Cortex of kidney (tissue), 1 donor: ENCODE measurements around the gene TRAFD1.
"Not testable (repeated sequence)": the region's sequence is repeated elsewhere in the genome, so short reads cannot be mapped to it uniquely, and the experiment has no call there.

Source experiments
- DNase-seq: peaks from one replicate; lab custom pipeline; 2025; lab: John Stamatoyannopoulos, UW

The TRAFD1 gene

GRCh38 chr12:112158461-112159145, 33.2 kb downstream of the TRAFD1 start:
- not testable (repeated sequence) for DNase-seq

- no peak for DNase-seq
Observed at GRCh38 chr12:112159146-112159541, 33.8 kb downstream of the TRAFD1 start.

- DNase-seq, result no peak
Observed at GRCh38 chr12:112160611-112161010, 35.3 kb downstream of the TRAFD1 start.

- no peak for DNase-seq
Observed at GRCh38 chr12:112161711-112162110, 36.4 kb downstream of the TRAFD1 start.

- no peak for DNase-seq
Observed at GRCh38 chr12:112162241-112162790, 37.0 kb downstream of the TRAFD1 start.

GRCh38 chr12:112163056-112163455, 37.7 kb downstream of the TRAFD1 start:
- no peak for DNase-seq

GRCh38 chr12:112163471-112163991, 38.2 kb downstream of the TRAFD1 start:
- DNase-seq, result no peak

- DNase-seq, result no peak
Observed at GRCh38 chr12:112164011-112164660, 38.8 kb downstream of the TRAFD1 start.

- DNase-seq, result no peak
Observed at GRCh38 chr12:112165624-112166023, 40.3 kb downstream of the TRAFD1 start.

GRCh38 chr12:112166051-112167015, 41.0 kb downstream of the TRAFD1 start:
- DNase-seq, result no peak

GRCh38 chr12:112167031-112167461, 41.7 kb downstream of the TRAFD1 start:
- DNase-seq, result no peak

- DNase-seq, result no peak
Observed at GRCh38 chr12:112167718-112168525, 42.6 kb downstream of the TRAFD1 start.

GRCh38 chr12:112168561-112168971, 43.2 kb downstream of the TRAFD1 start:
- no peak for DNase-seq

GRCh38 chr12:112169161-112169872, 44.0 kb downstream of the TRAFD1 start:
- DNase-seq, result no peak

- DNase-seq, result no peak
Observed at GRCh38 chr12:112169966-112170365, 44.6 kb downstream of the TRAFD1 start.

GRCh38 chr12:112170376-112170775, 45.0 kb downstream of the TRAFD1 start:
- DNase-seq, result no peak

- no peak for DNase-seq
Observed at GRCh38 chr12:112170971-112171596, 45.7 kb downstream of the TRAFD1 start.

- DNase-seq, result no peak
Observed at GRCh38 chr12:112172556-112173324, 47.4 kb downstream of the TRAFD1 start.
